ENCODE measurements around the gene PAX6.

The PAX6 gene

DNA sequence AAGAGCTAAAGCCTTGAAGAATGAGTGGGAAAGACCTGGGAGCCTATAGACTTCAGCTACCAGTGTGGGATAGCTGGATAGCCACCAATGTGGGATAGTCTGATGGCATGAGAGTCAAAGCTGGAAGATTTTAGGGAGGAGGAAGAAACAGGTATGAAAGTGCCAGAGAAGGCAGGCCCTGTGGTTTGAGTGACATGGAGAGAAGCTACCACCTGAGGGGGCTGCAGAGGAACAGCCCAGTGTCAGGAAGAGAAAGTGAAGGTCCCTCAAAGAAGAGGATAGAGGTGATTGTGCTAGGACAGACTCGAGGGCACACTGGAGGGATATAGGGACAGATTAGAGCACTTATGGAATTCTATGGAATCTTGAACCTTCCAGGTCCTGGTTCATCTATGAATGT lies 23.1 kb upstream of the PAX6 start:
- H3K27me3 ChIP-seq (ENCODE audit: insufficient read depth, poor library complexity, severe bottlenecking) = peaks cover 30% of the 10 kb centered on the region

DNA sequence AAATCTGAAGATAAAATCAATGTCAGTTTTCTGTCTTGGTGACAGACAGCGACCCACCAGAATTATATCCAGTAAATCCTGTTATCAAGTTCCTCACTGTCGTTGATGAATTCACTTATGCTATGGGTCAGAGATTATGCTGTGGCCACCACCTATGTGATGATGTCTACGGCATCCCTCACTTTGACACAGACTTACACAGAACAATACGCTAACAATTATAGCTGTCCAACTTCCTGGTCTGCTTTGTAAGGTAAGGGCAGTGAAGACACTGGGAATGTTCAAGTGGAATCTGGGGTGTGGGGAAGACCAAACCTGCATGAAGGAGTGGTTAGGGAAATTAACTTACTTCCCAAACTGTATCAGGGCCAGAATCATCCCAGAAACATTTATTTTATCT lies 19.3 kb upstream of the PAX6 start:
- Histone ChIP-seq H3K4me3 (replicated peaks; ENCODE audit: insufficient read depth, low read length) (no peak overlapping the region), H3K27me3 (ENCODE audit: insufficient read depth, poor library complexity, severe bottlenecking) (peaks cover 54% of the 10 kb centered on the region), H3K27ac (replicated peaks) (no peak overlapping the region)
- TF ChIP-seq GABPA (IDR thresholded peaks at IDR 0.05; ENCODE audit: low read depth) (no peak), POLR2AphosphoS5 (IDR thresholded peaks at IDR 0.05; ENCODE audit: low read depth) (no peak), SPI1 (IDR thresholded peaks at IDR 0.05; ENCODE audit: borderline replicate concordance, low read depth) (no peak)
- TF ChIP-seq, protein P1, sequence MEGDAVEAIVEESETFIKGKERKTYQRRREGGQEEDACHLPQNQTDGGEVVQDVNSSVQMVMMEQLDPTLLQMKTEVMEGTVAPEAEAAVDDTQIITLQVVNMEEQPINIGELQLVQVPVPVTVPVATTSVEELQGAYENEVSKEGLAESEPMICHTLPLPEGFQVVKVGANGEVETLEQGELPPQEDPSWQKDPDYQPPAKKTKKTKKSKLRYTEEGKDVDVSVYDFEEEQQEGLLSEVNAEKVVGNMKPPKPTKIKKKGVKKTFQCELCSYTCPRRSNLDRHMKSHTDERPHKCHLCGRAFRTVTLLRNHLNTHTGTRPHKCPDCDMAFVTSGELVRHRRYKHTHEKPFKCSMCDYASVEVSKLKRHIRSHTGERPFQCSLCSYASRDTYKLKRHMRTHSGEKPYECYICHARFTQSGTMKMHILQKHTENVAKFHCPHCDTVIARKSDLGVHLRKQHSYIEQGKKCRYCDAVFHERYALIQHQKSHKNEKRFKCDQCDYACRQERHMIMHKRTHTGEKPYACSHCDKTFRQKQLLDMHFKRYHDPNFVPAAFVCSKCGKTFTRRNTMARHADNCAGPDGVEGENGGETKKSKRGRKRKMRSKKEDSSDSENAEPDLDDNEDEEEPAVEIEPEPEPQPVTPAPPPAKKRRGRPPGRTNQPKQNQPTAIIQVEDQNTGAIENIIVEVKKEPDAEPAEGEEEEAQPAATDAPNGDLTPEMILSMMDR (IDR thresholded peaks at IDR 0.05; ENCODE audit: insufficient read depth, low read length) = no peak
- TF ChIP-seq, protein P2, sequence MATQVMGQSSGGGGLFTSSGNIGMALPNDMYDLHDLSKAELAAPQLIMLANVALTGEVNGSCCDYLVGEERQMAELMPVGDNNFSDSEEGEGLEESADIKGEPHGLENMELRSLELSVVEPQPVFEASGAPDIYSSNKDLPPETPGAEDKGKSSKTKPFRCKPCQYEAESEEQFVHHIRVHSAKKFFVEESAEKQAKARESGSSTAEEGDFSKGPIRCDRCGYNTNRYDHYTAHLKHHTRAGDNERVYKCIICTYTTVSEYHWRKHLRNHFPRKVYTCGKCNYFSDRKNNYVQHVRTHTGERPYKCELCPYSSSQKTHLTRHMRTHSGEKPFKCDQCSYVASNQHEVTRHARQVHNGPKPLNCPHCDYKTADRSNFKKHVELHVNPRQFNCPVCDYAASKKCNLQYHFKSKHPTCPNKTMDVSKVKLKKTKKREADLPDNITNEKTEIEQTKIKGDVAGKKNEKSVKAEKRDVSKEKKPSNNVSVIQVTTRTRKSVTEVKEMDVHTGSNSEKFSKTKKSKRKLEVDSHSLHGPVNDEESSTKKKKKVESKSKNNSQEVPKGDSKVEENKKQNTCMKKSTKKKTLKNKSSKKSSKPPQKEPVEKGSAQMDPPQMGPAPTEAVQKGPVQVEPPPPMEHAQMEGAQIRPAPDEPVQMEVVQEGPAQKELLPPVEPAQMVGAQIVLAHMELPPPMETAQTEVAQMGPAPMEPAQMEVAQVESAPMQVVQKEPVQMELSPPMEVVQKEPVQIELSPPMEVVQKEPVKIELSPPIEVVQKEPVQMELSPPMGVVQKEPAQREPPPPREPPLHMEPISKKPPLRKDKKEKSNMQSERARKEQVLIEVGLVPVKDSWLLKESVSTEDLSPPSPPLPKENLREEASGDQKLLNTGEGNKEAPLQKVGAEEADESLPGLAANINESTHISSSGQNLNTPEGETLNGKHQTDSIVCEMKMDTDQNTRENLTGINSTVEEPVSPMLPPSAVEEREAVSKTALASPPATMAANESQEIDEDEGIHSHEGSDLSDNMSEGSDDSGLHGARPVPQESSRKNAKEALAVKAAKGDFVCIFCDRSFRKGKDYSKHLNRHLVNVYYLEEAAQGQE (IDR thresholded peaks at IDR 0.05; ENCODE audit: insufficient replicate concordance, low read depth) = no peak
- DNase-seq (ENCODE audit: low read depth in 1 of 2, low spot score in 1 of 2) = no peak

More for the DNA sequence above, 23.1 kb upstream of the PAX6 start:
- no peak for DNase-seq (ENCODE audit: low read depth in 1 of 2, low spot score in 1 of 2)
- Histone ChIP-seq H3K4me3 (replicated peaks; ENCODE audit: insufficient read depth, low read length) (no peak overlapping the region), H3K27ac (replicated peaks) (no peak overlapping the region)
- TF ChIP-seq, protein P2 (IDR thresholded peaks at IDR 0.05; ENCODE audit: insufficient replicate concordance, low read depth) = no peak
- TF ChIP-seq SPI1 (IDR thresholded peaks at IDR 0.05; ENCODE audit: borderline replicate concordance, low read depth) (no peak), GABPA (IDR thresholded peaks at IDR 0.05; ENCODE audit: low read depth) (no peak), POLR2AphosphoS5 (IDR thresholded peaks at IDR 0.05; ENCODE audit: low read depth) (no peak)
- TF ChIP-seq, protein P1 (IDR thresholded peaks at IDR 0.05; ENCODE audit: insufficient read depth, low read length) = no peak

DNA sequence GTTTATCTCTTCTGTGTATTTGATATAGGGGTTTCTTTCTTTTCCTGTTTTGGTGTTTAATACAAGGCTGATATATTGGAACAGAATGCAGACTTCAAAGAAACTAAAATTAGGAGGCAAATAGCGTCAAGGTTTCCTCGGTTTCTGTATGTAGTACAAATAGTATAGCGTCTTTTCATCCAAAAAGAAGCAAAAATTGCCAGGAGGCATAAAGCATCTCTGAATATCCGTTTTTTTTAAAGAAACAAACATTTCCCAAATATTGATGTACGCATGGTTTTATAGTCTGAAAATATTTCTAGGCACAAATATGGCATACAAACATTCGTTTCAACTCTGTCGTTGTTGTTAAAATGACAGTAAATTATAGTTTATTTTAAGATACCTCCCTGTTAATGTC lies 17.1 kb upstream of the PAX6 start:
- H3K27ac ChIP-seq (replicated peaks) = no peak overlapping the region
- TF ChIP-seq SPI1 (IDR thresholded peaks at IDR 0.05; ENCODE audit: borderline replicate concordance, low read depth) (no peak), POLR2AphosphoS5 (IDR thresholded peaks at IDR 0.05; ENCODE audit: low read depth) (no peak), GABPA (IDR thresholded peaks at IDR 0.05; ENCODE audit: low read depth) (no peak)
- TF ChIP-seq, protein P2 (IDR thresholded peaks at IDR 0.05; ENCODE audit: insufficient replicate concordance, low read depth) = no peak
- TF ChIP-seq, protein P1 (IDR thresholded peaks at IDR 0.05; ENCODE audit: insufficient read depth, low read length) = no peak
- peaks cover 68% of the 10 kb centered on the region for H3K27me3 ChIP-seq (ENCODE audit: insufficient read depth, poor library complexity, severe bottlenecking)
- no peak overlapping the region for H3K4me3 ChIP-seq (replicated peaks; ENCODE audit: insufficient read depth, low read length)
- DNase-seq (ENCODE audit: low read depth in 1 of 2, low spot score in 1 of 2) = no peak

Measured in HL-60 (cell line).